ENCODE results near the gene LRG1. TPM values are rescaled to one million over a fixed set of nuclear protein-coding genes. Genes with fewer than 3 reads are reported as not detected.
"Not testable (repeated sequence)": the region's sequence is repeated elsewhere in the genome, so short reads cannot be mapped to it uniquely, and the experiment has no call there.

The LRG1 gene
- total RNA-seq, 2 donors from 2014 or later, result 1.4 to 1.9 TPM

DNA sequence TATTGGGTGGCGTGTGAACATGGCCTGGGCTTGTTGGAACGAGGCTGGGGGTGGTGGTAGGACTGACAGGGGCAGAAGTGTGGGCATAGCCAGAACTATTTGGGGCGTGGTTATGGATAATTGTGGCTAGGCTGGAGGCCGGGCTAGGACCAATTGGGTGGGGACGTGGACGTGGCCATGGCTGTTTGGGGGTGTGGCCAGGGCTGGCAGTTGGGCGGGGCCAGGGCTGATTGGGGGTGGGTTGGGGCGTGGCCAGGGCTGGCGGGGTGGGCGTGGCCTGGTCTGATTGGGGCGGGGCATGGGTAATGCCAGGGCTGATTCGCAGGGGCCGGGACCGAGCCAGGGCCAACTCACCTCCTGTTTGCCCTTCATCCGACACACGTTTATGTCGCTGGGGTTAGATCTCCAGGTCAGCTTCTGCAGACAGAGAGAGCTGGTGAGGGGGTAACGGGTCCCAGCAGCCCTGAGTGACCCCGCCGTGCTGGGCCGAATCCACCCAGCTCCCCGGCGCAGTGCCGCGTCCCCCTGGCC lies 16.8 kb upstream of the LRG1 start:
- no peak for DNase-seq (ENCODE audit: low spot score)
- intact Hi-C loops (cut with DNase I), result loop anchor here in 1 of 2 donors (5.0 kb wide), 1 partner anchor 81 kb away; the partner anchor contains the start of gene TNFAIP8L1

DNA sequence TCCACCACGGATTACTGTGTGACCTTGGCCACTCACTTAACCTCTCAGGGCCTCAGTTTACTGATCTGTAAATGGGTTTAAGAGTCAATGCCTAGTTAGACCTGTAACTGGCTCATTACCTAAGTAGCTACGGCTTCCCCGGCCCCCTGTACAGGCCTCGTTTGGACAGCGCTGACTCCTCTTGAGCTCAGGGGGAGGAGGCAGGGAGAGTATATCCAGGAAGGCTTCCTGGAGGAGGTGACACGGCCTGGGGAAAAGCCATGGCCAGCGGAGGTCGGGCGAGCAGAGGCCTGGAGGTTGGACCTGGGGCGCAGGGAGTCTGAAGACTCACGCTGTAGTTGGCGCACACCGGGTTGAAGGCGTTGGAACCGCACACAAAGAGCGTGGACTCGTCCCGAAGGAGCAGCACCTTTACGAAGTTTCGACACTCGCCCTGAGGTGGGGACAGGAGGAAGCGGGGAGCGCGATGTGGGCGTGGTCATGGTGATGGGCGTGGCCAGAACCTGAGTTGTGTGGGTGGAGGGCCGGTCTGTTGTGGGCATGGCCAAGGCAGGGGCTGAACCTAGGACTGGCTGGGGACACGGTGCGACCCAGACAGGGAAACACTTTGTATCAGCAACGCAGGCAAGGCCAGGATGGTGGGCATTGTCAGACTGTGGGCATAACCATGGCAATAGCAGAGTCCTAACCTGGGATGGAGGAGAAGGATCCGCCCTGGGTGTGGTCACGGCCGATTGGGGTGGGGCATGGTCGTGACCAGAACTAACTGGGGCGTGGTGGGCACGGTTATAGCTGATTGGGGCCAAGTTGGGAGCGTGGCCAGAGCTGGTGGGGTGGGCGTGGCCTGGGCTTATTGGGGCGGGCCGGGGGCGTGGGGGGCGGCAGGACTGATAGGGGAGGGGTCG lies 16.1 kb upstream of the LRG1 start:
- intact Hi-C loops (cut with DNase I), result loop anchor here in 1 of 2 donors (5.0 kb wide), 1 partner anchor 81 kb away; the partner anchor contains the start of gene TNFAIP8L1
- DNase-seq (ENCODE audit: low spot score), result no peak

DNA sequence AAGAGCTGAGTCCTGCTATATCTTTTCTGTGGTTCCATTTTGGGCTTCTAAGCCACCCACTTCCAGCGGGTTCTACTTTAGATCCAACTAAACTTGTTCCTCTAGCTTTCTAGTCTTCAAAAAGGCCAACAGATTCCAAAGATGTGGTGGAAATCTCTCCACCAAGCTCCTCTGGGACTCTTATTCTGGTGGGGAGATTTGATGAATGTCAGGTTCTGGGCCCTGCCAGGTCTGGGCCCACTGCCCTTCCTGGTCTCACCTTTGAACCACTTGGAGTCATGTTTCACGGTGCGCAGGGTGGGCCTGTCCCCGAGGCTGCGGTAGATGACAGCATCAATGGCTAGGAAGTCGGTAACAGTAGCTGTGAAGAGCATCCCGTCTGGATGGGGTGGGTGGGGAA lies 14.9 kb upstream of the LRG1 start:
- intact Hi-C loops (cut with DNase I), result loop anchor here in 1 of 2 donors (5.0 kb wide), 1 partner anchor 83 kb away; the partner anchor contains the start of gene TNFAIP8L1
- DNase-seq (ENCODE audit: low spot score), result no peak

DNA sequence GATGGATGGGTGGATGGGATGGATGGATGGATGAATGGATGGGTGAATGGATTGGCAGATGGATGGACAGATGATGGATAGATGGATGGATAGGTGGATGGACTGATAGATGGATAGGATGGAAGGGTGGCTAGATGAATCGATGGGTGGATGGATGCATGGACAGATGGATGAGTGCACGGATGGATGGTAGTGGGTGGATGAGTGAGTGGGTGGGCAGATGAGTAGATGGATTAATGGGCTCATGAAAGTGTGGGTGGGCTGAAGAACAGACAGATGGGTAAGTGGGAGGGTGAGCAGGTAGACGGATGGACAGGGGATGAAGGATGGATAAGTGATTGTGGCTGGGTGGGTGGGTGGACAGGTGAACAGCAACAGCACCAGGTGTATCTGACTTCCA lies 13.9 kb upstream of the LRG1 start:
- DNase-seq (ENCODE audit: low spot score), result no peak
- intact Hi-C loops (cut with DNase I), result no loop called here

DNA sequence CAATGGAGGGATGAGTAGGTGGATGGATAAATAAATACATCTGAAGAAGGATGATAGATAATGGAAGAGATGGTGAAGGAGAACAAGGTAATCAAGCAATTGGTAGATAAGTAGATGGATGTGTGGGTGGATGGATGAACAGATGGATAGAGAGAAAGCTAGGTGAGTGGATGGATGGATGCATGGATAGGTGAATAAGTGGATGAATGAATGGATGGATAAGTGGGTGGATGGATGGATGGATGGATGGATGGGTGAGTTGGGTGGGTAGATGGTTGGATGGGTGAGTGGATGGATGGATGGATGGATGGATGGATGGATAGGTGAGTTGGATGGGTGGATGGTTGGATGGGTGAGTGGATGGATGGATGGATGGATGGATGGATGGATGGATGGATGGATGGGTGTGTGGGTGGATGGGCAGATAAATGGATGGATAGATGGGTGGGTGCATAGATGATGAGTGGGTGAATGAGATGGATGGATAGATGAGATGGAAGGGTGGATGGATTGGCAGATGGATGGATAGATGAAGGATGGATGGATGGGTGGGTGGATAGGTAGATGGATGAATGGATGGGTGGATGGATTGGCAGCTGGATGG lies 13.4 kb upstream of the LRG1 start:
- DNase-seq (ENCODE audit: low spot score), result no peak
- intact Hi-C loops (cut with DNase I), result no loop called here

DNA sequence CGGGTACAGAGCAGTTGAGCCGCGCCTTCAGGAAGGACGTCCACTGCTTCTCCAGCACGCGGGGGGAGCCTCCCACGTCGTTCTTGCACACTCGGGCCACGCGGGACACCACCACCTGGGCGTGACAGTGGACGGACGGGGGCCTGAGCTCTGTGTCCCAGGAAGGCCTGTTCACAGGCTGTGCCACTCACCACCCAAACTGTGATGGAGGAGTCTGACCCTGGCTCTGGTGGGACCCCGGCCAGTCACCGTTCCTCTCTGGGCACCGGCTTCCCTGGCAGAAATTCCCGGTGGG lies 12.6 kb upstream of the LRG1 start:
- intact Hi-C loops (cut with DNase I), result no loop called here
- DNase-seq (ENCODE audit: low spot score), result no peak

DNA sequence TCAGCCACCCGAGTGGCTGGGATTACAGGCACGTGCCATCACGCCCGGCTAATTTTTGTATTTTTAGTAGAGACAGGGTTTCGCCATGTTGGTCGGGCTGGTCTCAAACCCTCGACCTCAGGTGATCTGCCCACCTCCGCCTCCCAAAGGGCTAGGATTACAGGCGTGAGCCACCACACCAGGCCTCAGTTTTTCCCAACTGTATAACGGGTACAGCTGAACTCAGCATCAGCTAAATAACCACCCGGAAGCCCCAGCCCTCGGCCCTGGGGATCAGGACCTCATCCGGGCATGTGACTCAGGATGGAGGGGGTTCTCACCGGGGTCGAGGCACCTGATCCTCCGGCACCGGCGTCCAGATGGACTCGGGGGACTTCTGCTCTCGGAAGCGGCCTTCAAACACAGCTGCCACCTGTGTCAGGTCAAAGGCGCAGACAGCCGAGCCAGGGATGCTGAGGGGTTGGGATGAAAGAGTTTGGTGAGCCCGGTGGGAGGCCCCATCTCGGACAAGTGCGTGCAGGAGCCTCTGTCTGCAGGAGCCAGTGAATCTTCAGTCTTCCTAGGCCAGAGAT lies 10.7 kb upstream of the LRG1 start:
- DNase-seq (ENCODE audit: low spot score), result no peak
- intact Hi-C loops (cut with DNase I), result no loop called here

DNA sequence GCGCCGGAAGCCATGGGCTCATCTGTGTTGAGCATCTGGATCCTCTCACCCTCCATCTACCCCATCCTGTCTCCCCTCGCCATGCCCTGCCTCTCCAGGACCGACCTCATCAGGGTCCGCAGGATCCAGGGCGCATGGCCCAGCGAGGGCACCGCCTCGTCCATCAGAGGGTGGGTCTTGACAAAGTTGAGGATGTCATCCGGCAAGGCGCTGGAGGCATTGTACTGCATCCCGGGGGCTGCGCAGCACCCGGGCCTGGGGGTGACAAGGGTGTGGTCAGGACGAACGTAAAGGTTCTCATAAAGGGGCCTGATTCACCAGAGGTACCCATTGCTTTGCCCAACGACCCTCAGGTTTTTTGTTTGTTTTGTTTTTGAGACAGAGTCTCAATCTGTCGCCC lies 10.2 kb upstream of the LRG1 start:
- DNase-seq (ENCODE audit: low spot score), result no peak
- intact Hi-C loops (cut with DNase I), result no loop called here

DNA sequence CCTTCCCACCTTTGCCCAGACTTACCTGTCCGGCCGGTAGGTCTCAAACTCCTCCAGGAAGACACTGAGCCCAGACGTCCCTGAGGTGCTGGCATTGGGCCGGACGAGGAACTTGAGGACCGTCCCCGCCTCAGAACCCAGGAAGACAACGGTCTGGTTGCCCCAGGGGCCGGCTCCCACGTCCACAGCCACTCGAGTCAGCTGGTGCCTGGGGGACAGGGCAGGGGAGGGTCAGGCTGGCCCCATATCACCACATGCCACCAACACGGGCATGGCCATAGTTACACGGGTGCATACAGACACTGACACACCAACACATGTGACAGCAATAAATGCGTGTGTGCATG lies 8.4 kb upstream of the LRG1 start:
- no peak for DNase-seq (ENCODE audit: low spot score)
- intact Hi-C loops (cut with DNase I), result no loop called here

DNA sequence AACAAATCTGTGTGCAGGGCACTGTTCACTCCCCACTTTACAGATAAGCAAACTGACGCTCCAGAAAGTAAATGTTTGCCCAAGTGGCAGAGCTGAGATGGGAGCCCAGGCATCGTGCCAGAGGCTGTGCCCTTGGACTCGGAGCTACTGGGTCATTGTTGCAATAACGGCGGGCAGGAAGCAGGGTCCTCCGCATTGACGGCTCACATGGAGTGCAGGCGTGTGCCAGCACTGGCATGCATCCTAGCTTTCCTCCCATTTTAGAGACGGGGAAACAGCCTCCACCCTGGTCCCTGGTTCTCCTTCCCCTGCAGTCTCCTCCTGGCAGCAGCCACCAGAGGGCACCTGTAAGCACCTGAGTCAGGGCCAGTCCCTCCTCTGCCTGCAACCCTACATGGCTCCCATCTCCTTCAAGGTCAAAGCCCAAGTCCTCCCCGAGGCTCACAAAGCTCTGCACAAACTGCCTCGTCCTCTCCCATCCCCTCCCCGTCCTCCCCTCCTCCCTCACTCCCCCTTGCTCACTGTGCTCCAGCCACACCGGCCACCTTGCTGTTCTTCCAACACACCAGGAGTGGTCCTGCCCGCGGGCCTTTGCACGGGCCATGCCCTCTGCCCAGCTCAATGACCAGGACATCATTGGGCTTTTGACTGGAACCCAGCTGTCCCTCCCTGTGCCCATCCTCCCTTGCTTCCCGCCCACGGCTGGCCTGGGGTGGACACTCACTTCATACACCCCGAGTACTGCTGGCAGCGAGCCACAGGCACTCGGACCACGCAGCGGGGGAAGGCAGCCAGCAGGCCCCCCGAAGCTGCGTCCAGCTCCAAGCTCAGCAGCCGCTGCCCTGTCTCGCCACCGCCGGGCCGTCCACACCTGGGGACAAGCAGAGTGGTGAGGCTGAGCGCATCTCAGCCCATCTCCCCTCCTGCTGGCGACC lies 7.7 kb upstream of the LRG1 start:
- intact Hi-C loops (cut with DNase I), result no loop called here
- no peak for DNase-seq (ENCODE audit: low spot score)

DNA sequence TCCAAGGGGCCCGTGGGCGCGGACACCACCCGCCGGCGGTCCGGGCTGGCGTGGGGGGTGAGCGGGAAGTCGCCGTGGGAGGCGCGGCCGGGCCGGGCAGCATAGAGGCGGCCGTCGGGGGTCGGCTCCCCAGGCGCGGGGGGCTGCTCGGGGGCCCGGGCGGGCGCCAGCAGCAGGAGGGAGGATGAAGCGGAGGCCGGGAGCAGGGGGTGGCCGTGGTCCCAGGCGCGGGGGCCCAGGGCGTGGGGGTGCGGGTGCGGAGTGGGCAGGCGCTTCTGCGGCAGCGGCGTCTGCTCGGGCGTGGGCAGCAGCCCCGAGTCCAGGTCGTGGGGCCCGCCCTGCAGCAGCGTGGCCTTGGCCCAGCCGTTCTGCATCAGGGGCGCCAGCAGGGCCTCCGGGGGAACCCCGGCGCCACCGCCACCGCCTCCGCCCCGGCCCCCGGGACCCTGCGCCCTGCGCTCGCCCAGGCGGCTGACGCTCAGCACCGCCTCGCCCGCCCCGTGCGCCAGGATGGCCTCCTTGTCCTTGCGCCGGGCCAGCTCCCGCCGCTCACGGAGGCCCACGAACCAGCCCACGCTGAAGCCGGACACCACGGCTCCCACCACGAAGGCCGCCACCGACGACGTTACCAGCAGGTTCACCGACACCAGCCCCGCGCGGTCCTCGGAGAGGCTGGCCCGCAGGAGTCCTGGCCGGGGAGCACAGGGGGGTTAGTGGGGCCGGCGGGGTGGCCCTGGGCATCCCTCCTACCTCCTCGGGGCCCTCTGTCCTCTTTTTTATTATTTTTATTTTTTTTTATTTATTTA lies 4.2 kb upstream of the LRG1 start:
- DNase-seq (ENCODE audit: low spot score), result no peak
- intact Hi-C loops (cut with DNase I), result no loop called here

DNA sequence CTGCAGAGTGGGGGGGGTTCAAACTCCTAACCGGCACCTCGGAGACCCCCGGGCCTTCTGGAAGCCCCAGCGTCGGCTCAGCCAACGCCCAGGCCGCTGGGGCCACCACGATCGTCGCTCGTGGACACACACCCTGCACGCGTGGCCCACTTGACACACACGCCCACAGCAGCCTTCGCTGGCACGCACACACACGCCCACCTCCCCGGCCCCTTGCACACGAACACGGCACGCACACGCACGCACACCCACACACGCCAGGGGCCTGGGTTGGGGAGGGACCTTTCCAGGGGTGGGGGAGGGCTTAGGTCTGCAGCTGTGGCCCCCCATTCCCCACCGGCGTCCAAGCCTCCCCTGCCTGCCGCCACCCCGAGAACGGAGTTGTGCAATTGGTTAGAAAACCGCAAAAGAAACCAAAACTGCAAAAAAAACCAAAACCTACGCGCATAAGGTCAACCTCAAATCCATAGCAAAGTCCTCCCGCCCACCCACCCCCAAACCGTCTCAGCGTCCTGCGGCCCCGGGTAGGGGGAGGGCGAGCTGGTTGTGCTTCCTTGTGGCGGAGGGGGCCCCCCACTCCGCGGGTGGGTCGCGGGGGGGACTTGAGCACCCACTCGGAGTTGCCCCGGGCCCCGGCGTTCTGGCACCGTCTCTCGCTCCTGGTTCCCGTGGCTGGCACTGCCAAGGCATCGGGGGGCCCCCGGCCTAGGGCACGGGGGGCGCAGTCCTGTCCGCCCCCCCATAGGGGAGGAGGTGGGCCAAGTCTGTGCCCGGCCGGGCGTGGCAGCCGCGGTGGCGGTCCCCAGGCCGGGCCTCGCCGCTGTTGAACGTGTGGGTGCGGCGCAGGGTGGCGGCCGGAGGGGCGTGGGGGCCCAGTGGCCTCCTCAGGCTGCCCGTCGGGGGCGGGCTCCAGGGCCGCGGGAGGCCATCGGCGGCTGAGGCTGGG lies 3.3 kb upstream of the LRG1 start:
- no peak for DNase-seq (ENCODE audit: low spot score)
- intact Hi-C loops (cut with DNase I), result no loop called here

DNA sequence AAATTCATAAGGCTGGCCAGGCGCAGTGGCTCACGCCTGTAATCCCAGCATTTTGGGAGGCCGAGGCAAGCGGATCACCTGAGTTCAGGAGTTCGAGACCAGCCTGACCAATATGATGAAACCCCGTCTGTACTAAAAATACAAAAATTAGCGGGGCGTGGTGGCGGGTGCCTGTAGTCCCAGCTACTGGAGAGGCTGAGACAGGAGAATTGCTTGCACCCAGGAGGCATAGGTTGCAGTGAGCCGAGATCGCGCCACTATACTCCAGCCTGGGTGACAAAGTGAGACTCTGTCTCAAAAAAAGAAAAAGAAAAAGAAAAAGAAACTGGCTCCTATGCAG lies 1.9 kb upstream of the LRG1 start:
- intact Hi-C loops (cut with DNase I); DNase-seq (ENCODE audit: low spot score): not testable (repeated sequence)

DNA sequence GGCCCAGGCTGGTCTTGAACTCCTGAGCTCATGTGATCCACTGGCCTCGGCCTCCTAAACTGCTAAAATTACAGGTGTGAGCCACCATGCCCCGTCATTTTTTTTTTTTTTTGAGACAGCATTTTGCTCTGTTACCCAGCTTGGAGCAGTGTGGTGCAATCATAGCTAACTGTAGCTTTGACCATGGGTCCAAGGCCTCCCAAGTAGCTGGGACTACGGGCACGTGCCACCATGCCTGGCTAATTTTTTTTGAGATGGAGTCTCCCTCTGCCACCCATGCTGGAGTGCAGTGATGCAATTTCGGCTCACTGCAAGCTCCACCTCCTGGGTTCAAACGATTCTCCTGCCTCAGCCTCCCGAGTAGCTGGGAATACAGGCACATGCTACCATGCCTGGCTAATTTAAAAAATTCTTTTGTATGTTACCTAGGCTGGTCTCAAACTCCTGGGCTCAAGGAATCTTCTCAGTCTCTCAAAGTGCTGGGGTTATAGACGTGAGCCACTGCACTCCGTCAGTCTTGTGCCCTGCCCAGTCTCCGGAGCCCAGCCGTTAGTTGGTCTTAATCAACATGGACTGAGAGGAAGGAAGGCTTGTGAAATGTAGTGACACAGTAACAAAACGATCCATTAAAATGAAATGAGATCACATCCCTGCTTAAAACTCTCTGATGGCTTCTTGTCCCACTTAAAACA lies 1.4 kb upstream of the LRG1 start:
- intact Hi-C loops (cut with DNase I), result no loop called here
- DNase-seq (ENCODE audit: low spot score), result no peak

DNA sequence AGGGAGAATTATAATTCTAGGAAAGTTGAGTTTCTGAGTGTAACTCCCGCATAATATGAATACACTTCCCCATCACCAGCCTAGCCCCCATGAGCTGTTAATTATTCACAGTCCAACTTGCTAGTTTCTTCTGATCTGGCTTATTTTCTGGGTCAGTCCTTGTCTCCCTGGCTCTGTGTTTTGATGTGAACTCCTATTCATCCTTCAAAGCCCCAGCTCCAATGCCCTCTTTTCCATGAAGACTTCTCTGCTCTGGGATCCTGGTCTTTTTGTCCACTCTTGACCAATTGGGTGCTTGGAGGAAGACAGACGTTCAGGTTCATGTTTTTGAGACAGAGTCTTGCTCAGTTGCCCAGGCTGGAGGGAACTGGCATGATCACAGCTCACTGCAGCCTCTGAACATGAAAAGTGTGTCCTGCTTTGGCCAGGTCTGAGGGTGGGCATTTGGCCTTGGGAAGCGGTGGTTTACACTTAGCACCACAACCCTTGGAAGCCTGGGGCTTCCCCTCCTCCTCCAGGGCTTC lies 605 bp downstream of the LRG1 start:
- no peak for DNase-seq (ENCODE audit: low spot score)
- intact Hi-C loops (cut with DNase I), result no loop called here

DNA sequence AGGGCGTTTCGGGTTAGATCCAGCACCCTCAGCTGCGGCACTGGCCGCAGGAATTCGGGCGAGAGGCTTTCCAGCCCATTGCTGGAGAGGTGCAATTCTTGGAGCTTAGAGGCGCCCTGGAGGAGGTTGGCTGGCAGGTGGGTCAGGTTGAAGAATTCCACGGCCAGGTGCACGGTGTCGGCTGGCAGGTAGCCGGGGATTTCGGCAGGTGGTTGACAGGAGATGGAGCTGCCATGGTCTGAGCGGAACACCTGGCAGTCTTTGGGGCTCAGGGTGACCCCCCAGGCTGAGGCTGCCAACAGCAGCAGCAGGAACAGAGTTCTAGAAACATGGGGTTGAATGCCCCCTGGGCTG lies 1.3 kb downstream of the LRG1 start:
- DNase-seq (ENCODE audit: low spot score), result no peak
- intact Hi-C loops (cut with DNase I), result no loop called here
